Activated naive CD4-positive, alpha-beta T cell treated with anti-CD3 and anti-CD28 coated beads, Interleukin-2, amount 50 U/mL, for 16 hours (primary cell): Measurements from ENCODE around the gene TSPAN3.
A peak's percentile ranks its signal among the peaks of the same experiment; 100 is the strongest.

Source experiments
- DNase-seq: peaks from one replicate; pipeline ENCODE4 v3.0.0-alpha.2; 2020

Gene TSPAN3

GRCh38 chr15:77083381-77084160 lies 12.7 kb upstream of the TSPAN3 start:
- DNase-seq = peak; percentile 52

GRCh38 chr15:77081971-77082370 lies 11.1 kb upstream of the TSPAN3 start:
- no peak for DNase-seq

- no peak for DNase-seq
Observed at GRCh38 chr15:77076323-77076915, 5.5 kb upstream of the TSPAN3 start.

GRCh38 chr15:77075528-77075927 lies 4.6 kb upstream of the TSPAN3 start:
- no peak for DNase-seq

- DNase-seq = no peak
Observed at GRCh38 chr15:77074350-77074749, 3.4 kb upstream of the TSPAN3 start.

- no peak for DNase-seq
Observed at GRCh38 chr15:77071305-77072223, 655 bp upstream of the TSPAN3 start.

- no peak for DNase-seq
Observed at GRCh38 chr15:77070180-77070494, 772 bp downstream of the TSPAN3 start.

GRCh38 chr15:77069521-77070121 lies 1.3 kb downstream of the TSPAN3 start:
- DNase-seq = no peak

GRCh38 chr15:77068633-77069032 lies 2.3 kb downstream of the TSPAN3 start:
- no peak for DNase-seq

GRCh38 chr15:77067691-77068367 lies 3.1 kb downstream of the TSPAN3 start:
- DNase-seq = no peak

GRCh38 chr15:77066971-77067690 lies 3.8 kb downstream of the TSPAN3 start:
- no peak for DNase-seq

GRCh38 chr15:77064539-77065308 lies 6.2 kb downstream of the TSPAN3 start:
- DNase-seq = no peak

- no peak for DNase-seq
Observed at GRCh38 chr15:77064063-77064462, 6.8 kb downstream of the TSPAN3 start.

GRCh38 chr15:77063249-77063648 lies 7.7 kb downstream of the TSPAN3 start:
- DNase-seq = no peak

GRCh38 chr15:77060546-77060945 lies 10.4 kb downstream of the TSPAN3 start:
- DNase-seq = no peak

- DNase-seq = no peak
Observed at GRCh38 chr15:77059786-77060361, 11.0 kb downstream of the TSPAN3 start.

- no peak for DNase-seq
Observed at GRCh38 chr15:77058468-77058867, 12.4 kb downstream of the TSPAN3 start.

- no peak for DNase-seq
Observed at GRCh38 chr15:77057685-77058084, 13.2 kb downstream of the TSPAN3 start.

GRCh38 chr15:77057072-77057471 lies 13.8 kb downstream of the TSPAN3 start:
- no peak for DNase-seq

GRCh38 chr15:77053709-77054108 lies 17.2 kb downstream of the TSPAN3 start:
- no peak for DNase-seq

GRCh38 chr15:77052556-77052955 lies 18.4 kb downstream of the TSPAN3 start:
- no peak for DNase-seq
